GM12878 (cell line): ENCODE measurements around the gene CAMK2A. TPM values are rescaled to one million over a fixed set of nuclear protein-coding genes. Genes with fewer than 3 reads are reported as not detected.

Experiments
- ATAC-seq: fragments of 200-7000 bp; cut with Tn5 transposase; 3 replicates; pipeline ENCODE4 v1.9.1; 2020; ENCODE audit warnings: mild to moderate bottlenecking, moderate library complexity
- BruUV-seq: library from RNA; stranded (reverse); fragments of 400-500 nt; replicated peaks from 2 replicates; lab custom pipeline; 2021; lab: Mats Ljungman, UMichigan
- CTCF ChIA-PET: fragments of 300-600 bp; sonication (Branson Sonifier 250); formaldehyde crosslinking; extraction: SDS; loops from one replicate; lab custom pipeline; 2021; ENCODE audit warnings: inconsistent platforms; lab: Yijun Ruan, JAX
- POLR2A ChIA-PET: fragments of 350-600 bp; formaldehyde crosslinking; extraction: SDS; loops from one replicate; lab custom pipeline; 2021; ENCODE audit warnings: inconsistent platforms; lab: Charles Lee
- RAD21 ChIA-PET: fragments of 300-600 bp; sonication (Branson Sonifier 250); formaldehyde crosslinking; loops from one replicate; lab custom pipeline; 2023; ENCODE audit warnings: antibody characterized with exemption; ENCODE audit not compliant: unreplicated experiment; lab: Charles Lee
- SMC1A ChIA-PET: fragments of 300-600 bp; sonication (Branson Sonifier 250); formaldehyde crosslinking; loops from one replicate; lab custom pipeline; 2023; ENCODE audit not compliant: unreplicated experiment, uncharacterized antibody; lab: Charles Lee
- DNase-seq: peaks from one replicate; pipeline ENCODE4 v3.0.0-alpha.2; 2011; ENCODE audit warnings: low read depth, low spot score
- FAIRE-seq: peaks from 3 replicates; lab custom pipeline; 2011; peaks lifted over from hg19 to GRCh38; lab: Jason Lieb, UNC
- H2AFZ ChIP-seq: 2 replicates; pipeline ENCODE4 v1.6.0; 2011; ENCODE audit warnings: low read depth, low read length, control low read depth; ENCODE audit not compliant: control insufficient read depth
- H3K27ac ChIP-seq: 2 replicates; pipeline ENCODE4 v1.5.1; 2011; ENCODE audit warnings: control low read depth; ENCODE audit not compliant: control insufficient read depth, insufficient read depth
- H3K27me3 ChIP-seq, 2 experiments: replicated peaks in 1 of 2; 2 replicates each; pipeline versions ENCODE4 v1.6.0 to v1.6.1; 2011; ENCODE audit warnings: low read length in 1 of 2; ENCODE audit not compliant: control insufficient read depth in 2 of 2, insufficient read depth in 2 of 2
- H3K36me3 ChIP-seq, 2 experiments: 2 replicates each; pipeline ENCODE4 v1.5.1; 2011; ENCODE audit warnings: low read length in 1 of 2; ENCODE audit not compliant: control insufficient read depth in 2 of 2, insufficient read depth in 2 of 2
- H3K4me1 ChIP-seq: 2 replicates; pipeline ENCODE4 v1.6.1; 2011; ENCODE audit warnings: mild to moderate bottlenecking, low read length, moderate library complexity, mixed read lengths; ENCODE audit not compliant: control insufficient read depth, insufficient read depth
- H3K4me2 ChIP-seq: 2 replicates; pipeline ENCODE4 v1.6.0; 2011; ENCODE audit warnings: control low read depth; ENCODE audit not compliant: control insufficient read depth, insufficient read depth
- H3K4me3 ChIP-seq: fragments of 200-600 bp; sonication (generic); 2 replicates; pipeline ENCODE4 v1.5.1; 2016
- H3K79me2 ChIP-seq: 2 replicates; pipeline ENCODE4 v1.6.0; 2011; ENCODE audit warnings: low read length; ENCODE audit not compliant: control insufficient read depth, insufficient read depth
- H3K9ac ChIP-seq: 2 replicates; pipeline ENCODE4 v1.8.0; 2011; ENCODE audit warnings: low read length, control low read depth, mixed read lengths; ENCODE audit not compliant: control insufficient read depth, insufficient read depth
- H3K9me3 ChIP-seq: replicated peaks from 3 replicates; pipeline ENCODE4 v1.5.1; 2011; ENCODE audit warnings: mild to moderate bottlenecking, low read length; ENCODE audit not compliant: control insufficient read depth, insufficient read depth
- H4K20me1 ChIP-seq: 2 replicates; pipeline ENCODE4 v1.6.0; 2011; ENCODE audit not compliant: control insufficient read depth, insufficient read depth
- BMI1 ChIP-seq: fragments of 450-650 bp; IDR thresholded peaks from 2 replicates; pipeline ENCODE4 v1.6.1; 2016; ENCODE audit warnings: mild to moderate bottlenecking, moderate library complexity, borderline replicate concordance
- EED ChIP-seq: sonication (generic); IDR thresholded peaks from 2 replicates; pipeline ENCODE4 v1.6.1; 2016; ENCODE audit warnings: antibody characterized with exemption, low read depth
- ESRRA ChIP-seq: IDR thresholded peaks from 2 replicates; pipeline ENCODE4 v1.6.1; 2012; ENCODE audit warnings: mild to moderate bottlenecking, low read length, improper control_type of control experiment
- FOXM1 ChIP-seq: IDR thresholded peaks from 2 replicates; pipeline ENCODE4 v1.6.1; 2012; ENCODE audit warnings: low read depth, mild to moderate bottlenecking, inconsistent platforms, low read length, moderate library complexity
- GABPA ChIP-seq: IDR thresholded peaks from 2 replicates; pipeline ENCODE4 v1.6.1; 2014; ENCODE audit warnings: antibody characterized with exemption, low read depth, mild to moderate bottlenecking, inconsistent platforms
- GATAD2B ChIP-seq: fragments of 450-650 bp; conservative IDR thresholded peaks from 2 replicates; pipeline ENCODE4 v1.6.1; 2017; ENCODE audit warnings: low read depth, mild to moderate bottlenecking, moderate library complexity
- HDAC2 ChIP-seq: fragments of 200-600 bp; sonication (generic); IDR thresholded peaks from 2 replicates; pipeline ENCODE4 v1.6.1; 2017
- KLF5 ChIP-seq: fragments of 450-650 bp; IDR thresholded peaks from 2 replicates; pipeline ENCODE4 v1.6.1; 2014; ENCODE audit warnings: mild to moderate bottlenecking; ENCODE audit not compliant: partially characterized antibody
- NFXL1 ChIP-seq: fragments of 450-650 bp; IDR thresholded peaks from 2 replicates; pipeline ENCODE4 v1.6.1; 2017; ENCODE audit warnings: antibody characterized with exemption, mild to moderate bottlenecking, borderline replicate concordance
- PAX8 ChIP-seq: fragments of 450-650 bp; IDR thresholded peaks from 2 replicates; pipeline ENCODE4 v1.6.1; 2017; ENCODE audit warnings: mild to moderate bottlenecking, moderate library complexity
- RFX5 ChIP-seq: IDR thresholded peaks from 2 replicates; pipeline ENCODE4 v1.6.1; 2011; ENCODE audit warnings: low read depth, low read length, improper control_type of control experiment
- SMAD5 ChIP-seq: IDR thresholded peaks from 2 replicates; pipeline ENCODE4 v1.6.1; 2016; ENCODE audit warnings: antibody characterized with exemption, low read depth
- TAF1 ChIP-seq: IDR thresholded peaks from 2 replicates; pipeline ENCODE4 v1.6.1; 2011; ENCODE audit warnings: mild to moderate bottlenecking, low read depth, low read length, borderline replicate concordance
- YBX1 ChIP-seq: fragments of 450-650 bp; IDR thresholded peaks from 2 replicates; pipeline ENCODE4 v1.6.1; 2016; ENCODE audit warnings: antibody characterized with exemption
- ZBED1 ChIP-seq: IDR thresholded peaks from 2 replicates; pipeline ENCODE4 v1.6.1; 2016; ENCODE audit warnings: borderline replicate concordance
- WGBS: methylation state at CpG from one replicate; pipeline ENCODE4 v1.1.6; 2016; ENCODE audit warnings: low lambda C conversion rate; ENCODE audit not compliant: insufficient replicate concordance, insufficient coverage; ENCODE audit errors: missing lambda C conversion rate; 5-methylcytosine and 5-hydroxymethylcytosine counted together
- in situ Hi-C: fragments of 300-500 bp; cut with MboI; formaldehyde crosslinking; loops from 9 replicates; pipeline ENCODE4 v1.14.3; 2018; ENCODE audit warnings: mixed read lengths
- intact Hi-C: fragments of 100-400 bp; cut with micrococcal nuclease; formaldehyde crosslinking; loops from one replicate; pipeline ENCODE4 v1.14.2; 2022; ENCODE audit not compliant: unreplicated experiment
- polyA plus RNA-seq, 11 experiments: library from polyadenylated mRNA; depleted of rRNA in 4 of 11; unstranded in 6 of 11; stranded (reverse) in 5 of 11; fragments of >200 nt; fragmentation: Nextera tagmentation in 4 of 11; fragmentation: Illumina TruSeq in 1 of 11; extraction: Ambion mirVana in 4 of 11; extraction: Trizol in 1 of 11; gene quantifications; 1 replicate in 1 of 11; 2 replicates in 10 of 11; pipeline versions ENCODE4 v1.2.1 to v1.2.3, GENCODE V29; 2011 to 2016; ENCODE audit warnings: inconsistent platforms in 2 of 11, missing spikeins in 2 of 11, low read depth in 1 of 11
- total RNA-seq, 4 experiments: library from RNA; depleted of rRNA in 3 of 4; stranded (reverse); fragments of >200 nt in 3 of 4; fragmentation: Illumina TruSeq in 1 of 4; extraction: Trizol in 1 of 4; gene quantifications; 2 replicates each; pipeline versions ENCODE4 v1.2.1 to v1.2.3, GENCODE V29; 2013 to 2021
- TF ChIP-seq, protein P1 (sequence below): IDR thresholded peaks from 2 replicates; pipeline ENCODE4 v1.6.1; 2011; ENCODE audit warnings: low read depth, mild to moderate bottlenecking, low read length, moderate library complexity, borderline replicate concordance; ENCODE audit errors: extremely low read depth
- TF ChIP-seq, protein P2 (sequence below): fragments of 450-650 bp; IDR thresholded peaks from 2 replicates; pipeline ENCODE4 v1.6.1; 2017; ENCODE audit warnings: mild to moderate bottlenecking

CAMK2A gene
- total and polyA plus RNA-seq, 10 of the 15 experiments (the other 5 are each of a cell fraction or from before 2014, with no cell fraction given): 0.11 TPM; not detected in 9

DNA sequence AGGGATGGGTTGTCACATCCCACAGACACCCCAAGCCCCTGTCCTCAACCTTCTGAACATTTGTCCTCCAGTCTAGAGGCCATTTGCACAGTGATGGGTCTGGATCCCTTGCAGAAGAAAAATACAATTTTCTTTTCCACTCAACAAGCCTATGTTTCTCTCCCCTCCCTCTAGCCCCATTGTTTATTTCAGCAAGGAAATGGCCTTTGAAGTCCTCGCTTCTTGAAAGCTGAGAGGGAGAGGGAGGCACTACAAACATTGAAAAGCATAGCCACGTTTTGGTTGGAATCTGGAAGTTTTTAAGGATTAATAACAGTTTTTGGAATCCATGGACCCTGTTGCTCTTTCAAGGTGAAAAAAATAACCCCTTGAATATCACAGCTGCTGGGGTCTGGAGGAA is 37.1 kb upstream of the CAMK2A start:
- POLR2A ChIA-PET: no interaction called here
- no peak overlapping the region for H3K9ac ChIP-seq
- FAIRE-seq (no peak), DNase-seq (no peak), ATAC-seq (no peak)
- TF ChIP-seq GATAD2B (no peak), EED (no peak), ESRRA (no peak), TAF1 (no peak), SMAD5 (no peak), KLF5 (no peak), FOXM1 (no peak), RFX5 (no peak), NFXL1 (no peak), GABPA (no peak), HDAC2 (no peak), BMI1 (no peak), YBX1 (no peak), ZBED1 (no peak), PAX8 (no peak)
- TF ChIP-seq, protein P1, sequence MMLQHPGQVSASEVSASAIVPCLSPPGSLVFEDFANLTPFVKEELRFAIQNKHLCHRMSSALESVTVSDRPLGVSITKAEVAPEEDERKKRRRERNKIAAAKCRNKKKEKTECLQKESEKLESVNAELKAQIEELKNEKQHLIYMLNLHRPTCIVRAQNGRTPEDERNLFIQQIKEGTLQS: no peak
- TF ChIP-seq, protein P2, sequence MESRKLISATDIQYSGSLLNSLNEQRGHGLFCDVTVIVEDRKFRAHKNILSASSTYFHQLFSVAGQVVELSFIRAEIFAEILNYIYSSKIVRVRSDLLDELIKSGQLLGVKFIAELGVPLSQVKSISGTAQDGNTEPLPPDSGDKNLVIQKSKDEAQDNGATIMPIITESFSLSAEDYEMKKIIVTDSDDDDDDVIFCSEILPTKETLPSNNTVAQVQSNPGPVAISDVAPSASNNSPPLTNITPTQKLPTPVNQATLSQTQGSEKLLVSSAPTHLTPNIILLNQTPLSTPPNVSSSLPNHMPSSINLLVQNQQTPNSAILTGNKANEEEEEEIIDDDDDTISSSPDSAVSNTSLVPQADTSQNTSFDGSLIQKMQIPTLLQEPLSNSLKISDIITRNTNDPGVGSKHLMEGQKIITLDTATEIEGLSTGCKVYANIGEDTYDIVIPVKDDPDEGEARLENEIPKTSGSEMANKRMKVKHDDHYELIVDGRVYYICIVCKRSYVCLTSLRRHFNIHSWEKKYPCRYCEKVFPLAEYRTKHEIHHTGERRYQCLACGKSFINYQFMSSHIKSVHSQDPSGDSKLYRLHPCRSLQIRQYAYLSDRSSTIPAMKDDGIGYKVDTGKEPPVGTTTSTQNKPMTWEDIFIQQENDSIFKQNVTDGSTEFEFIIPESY: no peak
- H3K4me3 ChIP-seq: no peak overlapping the region
- no peaks in the 10 kb centered on the region; a peak in 2 of 4 replicates for H3K27me3 ChIP-seq
- H3K4me1 ChIP-seq: no peaks in the 10 kb centered on the region
- no peak overlapping the region for H3K27ac ChIP-seq
- no peaks in the 10 kb centered on the region for H3K36me3 ChIP-seq
- no peaks in the 10 kb centered on the region for H3K9me3 ChIP-seq
- RAD21 ChIA-PET: no interaction called here
- intact Hi-C loops: no loop called here
- CTCF ChIA-PET: interaction anchor here (1.3 kb wide), 1 partner anchor 22 kb away, joined by 3 read pairs; no protein-coding TSS in a partner anchor
- in situ Hi-C loops: no loop called here
- SMC1A ChIA-PET: no interaction called here
- no peak overlapping the region for H2AFZ ChIP-seq
- 4% methylated on average over 2 of the region's 2 CpGs for WGBS
- no peaks in the 10 kb centered on the region for H4K20me1 ChIP-seq
- no peaks in the 10 kb centered on the region for H3K79me2 ChIP-seq
- BruUV-seq: no TSS peak
- H3K4me2 ChIP-seq: no peak overlapping the region
